AG04450 (cell line): ENCODE data around the gene TSR3. TPM values are rescaled to one million over a fixed set of nuclear protein-coding genes. Genes with fewer than 3 reads are reported as not detected.

Experiments used
- CTCF ChIA-PET: fragments of 300-600, 350-600 bp; formaldehyde crosslinking; extraction: SDS; loops from one replicate; lab custom pipeline; 2022; ENCODE audit warnings: antibody characterized with exemption, inconsistent platforms; lab: Charles Lee
- POLR2A ChIA-PET: fragments of 350-600 bp; formaldehyde crosslinking; extraction: SDS; loops from one replicate; lab custom pipeline; 2021; ENCODE audit warnings: antibody characterized with exemption, inconsistent platforms; lab: Yijun Ruan, JAX
- DNase-seq: peaks from one replicate; pipeline ENCODE4 v3.0.0-alpha.2; 2011; ENCODE audit warnings: low read depth, low spot score
- H3K27ac ChIP-seq: one replicate; pipeline ENCODE4 v1.5.1; 2012; ENCODE audit warnings: low read depth, low read length, control low read depth
- H3K27me3 ChIP-seq: one replicate; pipeline ENCODE4 v1.6.0; 2012; ENCODE audit warnings: low read length; ENCODE audit not compliant: control insufficient read depth, insufficient read depth
- H3K4me3 ChIP-seq: 2 replicates; pipeline ENCODE4 v1.5.1; 2011; ENCODE audit warnings: mild to moderate bottlenecking, low read depth, low read length, control low read depth
- H3K9me3 ChIP-seq: 2 replicates; pipeline ENCODE4 v1.5.1; 2012; ENCODE audit warnings: low read length; ENCODE audit not compliant: control insufficient read depth, insufficient read depth
- CTCF ChIP-seq: IDR thresholded peaks from 2 replicates; pipeline ENCODE4 v1.5.1; 2011; ENCODE audit warnings: low read depth, low read length, control low read depth, inconsistent platforms
- polyA plus RNA-seq: library from polyadenylated mRNA; depleted of rRNA; stranded (reverse); fragments of >200 nt; gene quantifications from 2 replicates; pipeline ENCODE4 v1.2.3, GENCODE V29; 2011

The TSR3 gene
- polyA plus RNA-seq, 1 experiment, result 34.4 TPM

GRCh38 chr16:1322407-1322806, 29.3 kb downstream of the TSR3 start:
- H3K9me3 ChIP-seq, result no peaks in the 10 kb centered on the region; the same call in 1 of the 2 replicates
- H3K27ac ChIP-seq, result no peak overlapping the region
- H3K4me3 ChIP-seq, result no peak overlapping the region
- ChIA-PET CTCF (interaction anchor here (0.6 kb wide), 1 partner anchor 211 kb away, joined by 4 read pairs; no protein-coding TSS in a partner anchor), POLR2A (no interaction called here)
- DNase-seq, result no peak
- H3K27me3 ChIP-seq, result no peaks in the 10 kb centered on the region
- TF ChIP-seq CTCF, result no peak

GRCh38 chr16:1320658-1321240, 30.9 kb downstream of the TSR3 start:
- no peak for TF ChIP-seq CTCF
- Histone ChIP-seq H3K4me3 (no peak overlapping the region), H3K27ac (no peak overlapping the region), H3K27me3 (no peaks in the 10 kb centered on the region), H3K9me3 (no peaks in the 10 kb centered on the region; the same call in 1 of the 2 replicates)
- no peak for DNase-seq
- CTCF ChIA-PET, result interaction anchor here (0.6 kb wide), 1 partner anchor 10 kb away, joined by 3 read pairs; no protein-coding TSS in a partner anchor
- POLR2A ChIA-PET, result interaction anchor here (0.6 kb wide), 1 partner anchor 563 kb away, joined by 7 read pairs; no protein-coding TSS in a partner anchor

GRCh38 chr16:1320097-1320496, 31.6 kb downstream of the TSR3 start:
- TF ChIP-seq CTCF, result no peak
- DNase-seq, result no peak
- Histone ChIP-seq H3K9me3 (no peaks in the 10 kb centered on the region; the same call in 1 of the 2 replicates), H3K4me3 (no peak overlapping the region), H3K27ac (no peak overlapping the region), H3K27me3 (no peaks in the 10 kb centered on the region)
- ChIA-PET POLR2A (no interaction called here), CTCF (interaction anchor here (0.6 kb wide), 1 partner anchor 11 kb away, joined by 3 read pairs; no protein-coding TSS in a partner anchor)

- Histone ChIP-seq H3K9me3 (no peaks in the 10 kb centered on the region; the same call in 1 of the 2 replicates), H3K4me3 (no peak overlapping the region), H3K27ac (no peak overlapping the region), H3K27me3 (no peaks in the 10 kb centered on the region)
- DNase-seq, result no peak
- ChIA-PET CTCF (no interaction called here), POLR2A (no interaction called here)
- TF ChIP-seq CTCF, result no peak
Measured at GRCh38 chr16:1319041-1319440, 32.6 kb downstream of the TSR3 start.

- no peak overlapping the region for H3K27ac ChIP-seq
- H3K9me3 ChIP-seq, result no peaks in the 10 kb centered on the region; the same call in 1 of the 2 replicates
- H3K4me3 ChIP-seq, result no peak overlapping the region
- ChIA-PET CTCF (no interaction called here), POLR2A (no interaction called here)
- no peak for DNase-seq
- H3K27me3 ChIP-seq, result no peaks in the 10 kb centered on the region
- TF ChIP-seq CTCF, result no peak
Measured at GRCh38 chr16:1318268-1318545, 33.5 kb downstream of the TSR3 start.
